ENCODE results near the gene DPP4. TPM values are rescaled to one million over a fixed set of nuclear protein-coding genes. Genes with fewer than 3 reads are reported as not detected.

Gene DPP4
- total and polyA plus RNA-seq, 2 experiments from 2014 or later, result 1.5 to 2.8 TPM

DNA sequence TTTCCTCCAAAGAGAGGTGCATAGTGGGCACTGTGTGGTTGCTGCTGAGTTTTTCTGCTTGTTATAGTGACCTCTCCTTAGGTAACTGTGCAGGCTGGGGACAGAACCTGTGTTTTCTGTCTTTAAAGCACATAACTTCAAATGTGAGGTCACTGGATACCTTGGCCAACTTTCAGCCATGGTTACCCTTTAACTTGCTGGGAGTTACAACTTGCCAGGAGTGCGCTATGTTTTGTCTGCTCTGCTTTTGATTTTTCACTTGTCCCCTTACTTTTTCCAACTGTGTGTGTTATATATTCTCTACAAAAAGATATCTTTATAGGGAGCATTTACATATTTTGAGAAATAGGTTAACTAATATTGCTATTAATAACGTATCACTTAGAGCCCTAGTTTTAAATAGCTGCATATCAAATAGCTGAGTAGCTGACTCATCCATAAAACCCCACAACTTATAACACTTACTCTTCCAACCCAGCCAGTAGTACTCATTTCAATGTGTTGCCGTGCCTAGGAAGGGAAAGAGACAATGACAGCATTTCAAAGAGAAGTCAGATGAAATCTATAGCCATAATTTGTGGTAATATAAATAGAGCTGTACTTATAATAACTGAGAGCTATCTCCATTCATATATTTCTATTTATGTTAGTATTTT lies 51.6 kb downstream of the DPP4 start:
- no peak for ATAC-seq
- Histone ChIP-seq H3K4me1 (ENCODE audit: insufficient read depth) (no peaks in the 10 kb centered on the region), H3K9me2 (ENCODE audit: insufficient read depth) (no peaks in the 10 kb centered on the region), H3K27ac (ENCODE audit: low read depth) (no peak overlapping the region), H3K27me3 (ENCODE audit: insufficient read depth) (no peaks in the 10 kb centered on the region), H3K4me3 (no peak overlapping the region), H3K79me2 (replicated peaks; ENCODE audit: insufficient read depth) (no peaks in the 10 kb centered on the region), H2AFZ (no peak overlapping the region), H3K36me3 (ENCODE audit: insufficient read depth) (no peaks in the 10 kb centered on the region), H3F3A (replicated peaks; ENCODE audit: low read depth) (no peaks in the 10 kb centered on the region), H3K4me2 (no peak overlapping the region), H4K20me1 (replicated peaks; ENCODE audit: insufficient read depth) (no peaks in the 10 kb centered on the region)
- no peak for DNase-seq (ENCODE audit: low spot score)
- peaks cover 12% of the 10 kb centered on the region for H3K4me1 Mint-ChIP-seq
- no peak overlapping the region for H3K4me3 Mint-ChIP-seq
- H3K27ac Mint-ChIP-seq, result no peak overlapping the region
- H3K36me3 Mint-ChIP-seq (ENCODE audit: low read depth), result no peaks in the 10 kb centered on the region
- TF ChIP-seq EZH2 (IDR thresholded peaks at IDR 0.05; ENCODE audit: low read depth, unreplicated experiment) (no peak), CREB1 (CRISPR knock-in tag; IDR thresholded peaks at IDR 0.05; ENCODE audit: low read depth) (no peak), ZNF331 (CRISPR knock-in tag; IDR thresholded peaks at IDR 0.05; ENCODE audit: low read depth) (no peak), EZH2phosphoT487 (IDR thresholded peaks at IDR 0.05; ENCODE audit: unreplicated experiment) (no peak), NANOG (IDR thresholded peaks at IDR 0.05; ENCODE audit: borderline replicate concordance) (no peak), POLR2AphosphoS5 (IDR thresholded peaks at IDR 0.05; ENCODE audit: low read depth) (no peak), ZNF114 (CRISPR knock-in tag; IDR thresholded peaks at IDR 0.05) (no peak), JUNB (IDR thresholded peaks at IDR 0.05; ENCODE audit: unreplicated experiment) (no peak), STAT1 (IDR thresholded peaks at IDR 0.05; ENCODE audit: unreplicated experiment) (no peak)
- TF ChIP-seq, protein P1, sequence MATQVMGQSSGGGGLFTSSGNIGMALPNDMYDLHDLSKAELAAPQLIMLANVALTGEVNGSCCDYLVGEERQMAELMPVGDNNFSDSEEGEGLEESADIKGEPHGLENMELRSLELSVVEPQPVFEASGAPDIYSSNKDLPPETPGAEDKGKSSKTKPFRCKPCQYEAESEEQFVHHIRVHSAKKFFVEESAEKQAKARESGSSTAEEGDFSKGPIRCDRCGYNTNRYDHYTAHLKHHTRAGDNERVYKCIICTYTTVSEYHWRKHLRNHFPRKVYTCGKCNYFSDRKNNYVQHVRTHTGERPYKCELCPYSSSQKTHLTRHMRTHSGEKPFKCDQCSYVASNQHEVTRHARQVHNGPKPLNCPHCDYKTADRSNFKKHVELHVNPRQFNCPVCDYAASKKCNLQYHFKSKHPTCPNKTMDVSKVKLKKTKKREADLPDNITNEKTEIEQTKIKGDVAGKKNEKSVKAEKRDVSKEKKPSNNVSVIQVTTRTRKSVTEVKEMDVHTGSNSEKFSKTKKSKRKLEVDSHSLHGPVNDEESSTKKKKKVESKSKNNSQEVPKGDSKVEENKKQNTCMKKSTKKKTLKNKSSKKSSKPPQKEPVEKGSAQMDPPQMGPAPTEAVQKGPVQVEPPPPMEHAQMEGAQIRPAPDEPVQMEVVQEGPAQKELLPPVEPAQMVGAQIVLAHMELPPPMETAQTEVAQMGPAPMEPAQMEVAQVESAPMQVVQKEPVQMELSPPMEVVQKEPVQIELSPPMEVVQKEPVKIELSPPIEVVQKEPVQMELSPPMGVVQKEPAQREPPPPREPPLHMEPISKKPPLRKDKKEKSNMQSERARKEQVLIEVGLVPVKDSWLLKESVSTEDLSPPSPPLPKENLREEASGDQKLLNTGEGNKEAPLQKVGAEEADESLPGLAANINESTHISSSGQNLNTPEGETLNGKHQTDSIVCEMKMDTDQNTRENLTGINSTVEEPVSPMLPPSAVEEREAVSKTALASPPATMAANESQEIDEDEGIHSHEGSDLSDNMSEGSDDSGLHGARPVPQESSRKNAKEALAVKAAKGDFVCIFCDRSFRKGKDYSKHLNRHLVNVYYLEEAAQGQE (IDR thresholded peaks at IDR 0.05; ENCODE audit: unreplicated experiment), result no peak
- TF ChIP-seq, protein P2, sequence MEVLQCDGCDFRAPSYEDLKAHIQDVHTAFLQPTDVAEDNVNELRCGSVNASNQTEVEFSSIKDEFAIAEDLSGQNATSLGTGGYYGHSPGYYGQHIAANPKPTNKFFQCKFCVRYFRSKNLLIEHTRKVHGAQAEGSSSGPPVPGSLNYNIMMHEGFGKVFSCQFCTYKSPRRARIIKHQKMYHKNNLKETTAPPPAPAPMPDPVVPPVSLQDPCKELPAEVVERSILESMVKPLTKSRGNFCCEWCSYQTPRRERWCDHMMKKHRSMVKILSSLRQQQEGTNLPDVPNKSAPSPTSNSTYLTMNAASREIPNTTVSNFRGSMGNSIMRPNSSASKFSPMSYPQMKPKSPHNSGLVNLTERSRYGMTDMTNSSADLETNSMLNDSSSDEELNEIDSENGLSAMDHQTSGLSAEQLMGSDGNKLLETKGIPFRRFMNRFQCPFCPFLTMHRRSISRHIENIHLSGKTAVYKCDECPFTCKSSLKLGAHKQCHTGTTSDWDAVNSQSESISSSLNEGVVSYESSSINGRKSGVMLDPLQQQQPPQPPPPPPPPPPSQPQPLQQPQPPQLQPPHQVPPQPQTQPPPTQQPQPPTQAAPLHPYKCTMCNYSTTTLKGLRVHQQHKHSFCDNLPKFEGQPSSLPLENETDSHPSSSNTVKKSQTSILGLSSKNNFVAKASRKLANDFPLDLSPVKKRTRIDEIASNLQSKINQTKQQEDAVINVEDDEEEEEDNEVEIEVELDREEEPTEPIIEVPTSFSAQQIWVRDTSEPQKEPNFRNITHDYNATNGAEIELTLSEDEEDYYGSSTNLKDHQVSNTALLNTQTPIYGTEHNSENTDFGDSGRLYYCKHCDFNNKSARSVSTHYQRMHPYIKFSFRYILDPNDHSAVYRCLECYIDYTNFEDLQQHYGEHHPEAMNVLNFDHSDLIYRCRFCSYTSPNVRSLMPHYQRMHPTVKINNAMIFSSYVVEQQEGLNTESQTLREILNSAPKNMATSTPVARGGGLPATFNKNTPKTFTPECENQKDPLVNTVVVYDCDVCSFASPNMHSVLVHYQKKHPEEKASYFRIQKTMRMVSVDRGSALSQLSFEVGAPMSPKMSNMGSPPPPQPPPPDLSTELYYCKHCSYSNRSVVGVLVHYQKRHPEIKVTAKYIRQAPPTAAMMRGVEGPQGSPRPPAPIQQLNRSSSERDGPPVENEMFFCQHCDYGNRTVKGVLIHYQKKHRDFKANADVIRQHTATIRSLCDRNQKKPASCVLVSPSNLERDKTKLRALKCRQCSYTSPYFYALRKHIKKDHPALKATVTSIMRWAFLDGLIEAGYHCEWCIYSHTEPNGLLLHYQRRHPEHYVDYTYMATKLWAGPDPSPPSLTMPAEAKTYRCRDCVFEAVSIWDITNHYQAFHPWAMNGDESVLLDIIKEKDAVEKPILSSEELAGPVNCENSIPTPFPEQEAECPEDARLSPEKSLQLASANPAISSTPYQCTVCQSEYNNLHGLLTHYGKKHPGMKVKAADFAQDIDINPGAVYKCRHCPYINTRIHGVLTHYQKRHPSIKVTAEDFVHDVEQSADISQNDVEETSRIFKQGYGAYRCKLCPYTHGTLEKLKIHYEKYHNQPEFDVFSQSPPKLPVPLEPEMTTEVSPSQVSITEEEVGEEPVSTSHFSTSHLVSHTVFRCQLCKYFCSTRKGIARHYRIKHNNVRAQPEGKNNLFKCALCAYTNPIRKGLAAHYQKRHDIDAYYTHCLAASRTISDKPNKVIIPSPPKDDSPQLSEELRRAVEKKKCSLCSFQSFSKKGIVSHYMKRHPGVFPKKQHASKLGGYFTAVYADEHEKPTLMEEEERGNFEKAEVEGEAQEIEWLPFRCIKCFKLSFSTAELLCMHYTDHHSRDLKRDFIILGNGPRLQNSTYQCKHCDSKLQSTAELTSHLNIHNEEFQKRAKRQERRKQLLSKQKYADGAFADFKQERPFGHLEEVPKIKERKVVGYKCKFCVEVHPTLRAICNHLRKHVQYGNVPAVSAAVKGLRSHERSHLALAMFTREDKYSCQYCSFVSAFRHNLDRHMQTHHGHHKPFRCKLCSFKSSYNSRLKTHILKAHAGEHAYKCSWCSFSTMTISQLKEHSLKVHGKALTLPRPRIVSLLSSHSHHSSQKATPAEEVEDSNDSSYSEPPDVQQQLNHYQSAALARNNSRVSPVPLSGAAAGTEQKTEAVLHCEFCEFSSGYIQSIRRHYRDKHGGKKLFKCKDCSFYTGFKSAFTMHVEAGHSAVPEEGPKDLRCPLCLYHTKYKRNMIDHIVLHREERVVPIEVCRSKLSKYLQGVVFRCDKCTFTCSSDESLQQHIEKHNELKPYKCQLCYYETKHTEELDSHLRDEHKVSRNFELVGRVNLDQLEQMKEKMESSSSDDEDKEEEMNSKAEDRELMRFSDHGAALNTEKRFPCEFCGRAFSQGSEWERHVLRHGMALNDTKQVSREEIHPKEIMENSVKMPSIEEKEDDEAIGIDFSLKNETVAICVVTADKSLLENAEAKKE (CRISPR knock-in tag; IDR thresholded peaks at IDR 0.05), result no peak
- TF ChIP-seq, protein P3, sequence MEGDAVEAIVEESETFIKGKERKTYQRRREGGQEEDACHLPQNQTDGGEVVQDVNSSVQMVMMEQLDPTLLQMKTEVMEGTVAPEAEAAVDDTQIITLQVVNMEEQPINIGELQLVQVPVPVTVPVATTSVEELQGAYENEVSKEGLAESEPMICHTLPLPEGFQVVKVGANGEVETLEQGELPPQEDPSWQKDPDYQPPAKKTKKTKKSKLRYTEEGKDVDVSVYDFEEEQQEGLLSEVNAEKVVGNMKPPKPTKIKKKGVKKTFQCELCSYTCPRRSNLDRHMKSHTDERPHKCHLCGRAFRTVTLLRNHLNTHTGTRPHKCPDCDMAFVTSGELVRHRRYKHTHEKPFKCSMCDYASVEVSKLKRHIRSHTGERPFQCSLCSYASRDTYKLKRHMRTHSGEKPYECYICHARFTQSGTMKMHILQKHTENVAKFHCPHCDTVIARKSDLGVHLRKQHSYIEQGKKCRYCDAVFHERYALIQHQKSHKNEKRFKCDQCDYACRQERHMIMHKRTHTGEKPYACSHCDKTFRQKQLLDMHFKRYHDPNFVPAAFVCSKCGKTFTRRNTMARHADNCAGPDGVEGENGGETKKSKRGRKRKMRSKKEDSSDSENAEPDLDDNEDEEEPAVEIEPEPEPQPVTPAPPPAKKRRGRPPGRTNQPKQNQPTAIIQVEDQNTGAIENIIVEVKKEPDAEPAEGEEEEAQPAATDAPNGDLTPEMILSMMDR (conservative IDR thresholded peaks at IDR 0.05; ENCODE audit: low read depth in 2 of 2), result no peak
- TF ChIP-seq, protein P4, sequence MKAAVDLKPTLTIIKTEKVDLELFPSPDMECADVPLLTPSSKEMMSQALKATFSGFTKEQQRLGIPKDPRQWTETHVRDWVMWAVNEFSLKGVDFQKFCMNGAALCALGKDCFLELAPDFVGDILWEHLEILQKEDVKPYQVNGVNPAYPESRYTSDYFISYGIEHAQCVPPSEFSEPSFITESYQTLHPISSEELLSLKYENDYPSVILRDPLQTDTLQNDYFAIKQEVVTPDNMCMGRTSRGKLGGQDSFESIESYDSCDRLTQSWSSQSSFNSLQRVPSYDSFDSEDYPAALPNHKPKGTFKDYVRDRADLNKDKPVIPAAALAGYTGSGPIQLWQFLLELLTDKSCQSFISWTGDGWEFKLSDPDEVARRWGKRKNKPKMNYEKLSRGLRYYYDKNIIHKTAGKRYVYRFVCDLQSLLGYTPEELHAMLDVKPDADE (IDR thresholded peaks at IDR 0.05), result no peak
- peaks cover 1% of the 10 kb centered on the region for H3K27me3 Mint-ChIP-seq (ENCODE audit: insufficient read depth, low read depth, poor library complexity)
- no peaks in the 10 kb centered on the region for H3K9me3 Mint-ChIP-seq

Data from GM23338 (cell line).